ENCODE results near the gene RAB11A.

GRCh38 chr15:65839354-65839901, 29.9 kb upstream of the RAB11A start:
- TF ChIP-seq, protein P1, sequence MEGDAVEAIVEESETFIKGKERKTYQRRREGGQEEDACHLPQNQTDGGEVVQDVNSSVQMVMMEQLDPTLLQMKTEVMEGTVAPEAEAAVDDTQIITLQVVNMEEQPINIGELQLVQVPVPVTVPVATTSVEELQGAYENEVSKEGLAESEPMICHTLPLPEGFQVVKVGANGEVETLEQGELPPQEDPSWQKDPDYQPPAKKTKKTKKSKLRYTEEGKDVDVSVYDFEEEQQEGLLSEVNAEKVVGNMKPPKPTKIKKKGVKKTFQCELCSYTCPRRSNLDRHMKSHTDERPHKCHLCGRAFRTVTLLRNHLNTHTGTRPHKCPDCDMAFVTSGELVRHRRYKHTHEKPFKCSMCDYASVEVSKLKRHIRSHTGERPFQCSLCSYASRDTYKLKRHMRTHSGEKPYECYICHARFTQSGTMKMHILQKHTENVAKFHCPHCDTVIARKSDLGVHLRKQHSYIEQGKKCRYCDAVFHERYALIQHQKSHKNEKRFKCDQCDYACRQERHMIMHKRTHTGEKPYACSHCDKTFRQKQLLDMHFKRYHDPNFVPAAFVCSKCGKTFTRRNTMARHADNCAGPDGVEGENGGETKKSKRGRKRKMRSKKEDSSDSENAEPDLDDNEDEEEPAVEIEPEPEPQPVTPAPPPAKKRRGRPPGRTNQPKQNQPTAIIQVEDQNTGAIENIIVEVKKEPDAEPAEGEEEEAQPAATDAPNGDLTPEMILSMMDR (IDR thresholded peaks at IDR 0.05) = no peak
- TF ChIP-seq POLR2A (IDR thresholded peaks at IDR 0.05) = no peak

All from prostate gland (tissue), 2 donors.